ENCODE results near the gene MYT1. TPM values are rescaled to one million over a fixed set of nuclear protein-coding genes. Genes with fewer than 3 reads are reported as not detected.

The MYT1 gene
- total and polyA plus RNA-seq, 4 donors = under 0.01 to 6.5 (median 0.08) TPM

DNA sequence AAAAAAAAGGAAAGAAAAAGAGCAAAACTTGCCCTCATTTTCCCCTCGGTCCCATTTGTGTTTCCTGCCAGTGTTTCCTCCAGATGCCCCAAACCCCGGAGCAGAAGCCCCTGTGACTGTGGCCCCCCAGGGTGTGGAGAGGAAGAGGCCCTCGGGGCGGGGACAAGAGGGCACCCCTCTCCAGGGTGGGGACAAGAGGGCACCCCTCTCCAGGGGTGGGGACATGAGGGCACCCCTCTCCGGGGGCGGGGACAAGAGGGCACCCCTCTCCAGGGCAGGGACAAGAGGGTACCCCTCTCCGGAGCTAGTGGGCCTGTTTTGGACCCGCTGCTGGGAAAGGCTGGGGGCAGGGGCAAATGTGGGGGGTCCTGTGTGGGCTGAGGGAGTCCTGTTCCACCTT is 13.1 kb downstream of the MYT1 start:
- Histone ChIP-seq H3K9me3 (ENCODE audit: control insufficient read depth in 4 of 4, low read length in 3 of 4) (no peaks in the 10 kb centered on the region), H3K27ac (ENCODE audit: low read depth in 1 of 2, low read length in 2 of 2) (no peak overlapping the region), H3K4me1 (ENCODE audit: control insufficient read depth in 4 of 4, insufficient read depth in 4 of 4, low read length in 3 of 4) (no peaks in the 10 kb centered on the region), H3K36me3 (ENCODE audit: control insufficient read depth in 4 of 4, insufficient read depth in 3 of 4, low read depth in 1 of 4, low read length in 3 of 4) (no peaks in the 10 kb centered on the region), H3K9ac (ENCODE audit: low read depth in 1 of 2, low read length in 2 of 2) (no peak overlapping the region), H3K4me3 (ENCODE audit: low read depth in 1 of 3, low read length in 3 of 3) (no peak overlapping the region), H3K27me3 (ENCODE audit: control insufficient read depth in 4 of 4, insufficient read depth in 4 of 4, low read length in 3 of 4) (peaks cover 0 to 5% (median 0%) of the 10 kb centered on the region in 4 donors)
- DNase-seq (ENCODE audit: low spot score) = no peak
- WGBS = 59% methylated on average over 8 of the region's 8 CpGs
- TF ChIP-seq FOXA2 (IDR thresholded peaks at IDR 0.05) (no peak), TAF1 (conservative IDR thresholded peaks at IDR 0.05) (no peak), NR2F2 (IDR thresholded peaks at IDR 0.05) (no peak), HNF4A (conservative IDR thresholded peaks at IDR 0.05) (no peak), FOXA1 (IDR thresholded peaks at IDR 0.05) (no peak), YY1 (IDR thresholded peaks at IDR 0.05) (no peak), RAD21 (IDR thresholded peaks at IDR 0.05) (no peak), HNF4G (IDR thresholded peaks at IDR 0.05) (no peak), RXRA (IDR thresholded peaks at IDR 0.05) (no peak), JUND (IDR thresholded peaks at IDR 0.05) (no peak), EGR1 (IDR thresholded peaks at IDR 0.05; ENCODE audit: low read depth in 2 of 2) (no peak)
- TF ChIP-seq, protein P1, sequence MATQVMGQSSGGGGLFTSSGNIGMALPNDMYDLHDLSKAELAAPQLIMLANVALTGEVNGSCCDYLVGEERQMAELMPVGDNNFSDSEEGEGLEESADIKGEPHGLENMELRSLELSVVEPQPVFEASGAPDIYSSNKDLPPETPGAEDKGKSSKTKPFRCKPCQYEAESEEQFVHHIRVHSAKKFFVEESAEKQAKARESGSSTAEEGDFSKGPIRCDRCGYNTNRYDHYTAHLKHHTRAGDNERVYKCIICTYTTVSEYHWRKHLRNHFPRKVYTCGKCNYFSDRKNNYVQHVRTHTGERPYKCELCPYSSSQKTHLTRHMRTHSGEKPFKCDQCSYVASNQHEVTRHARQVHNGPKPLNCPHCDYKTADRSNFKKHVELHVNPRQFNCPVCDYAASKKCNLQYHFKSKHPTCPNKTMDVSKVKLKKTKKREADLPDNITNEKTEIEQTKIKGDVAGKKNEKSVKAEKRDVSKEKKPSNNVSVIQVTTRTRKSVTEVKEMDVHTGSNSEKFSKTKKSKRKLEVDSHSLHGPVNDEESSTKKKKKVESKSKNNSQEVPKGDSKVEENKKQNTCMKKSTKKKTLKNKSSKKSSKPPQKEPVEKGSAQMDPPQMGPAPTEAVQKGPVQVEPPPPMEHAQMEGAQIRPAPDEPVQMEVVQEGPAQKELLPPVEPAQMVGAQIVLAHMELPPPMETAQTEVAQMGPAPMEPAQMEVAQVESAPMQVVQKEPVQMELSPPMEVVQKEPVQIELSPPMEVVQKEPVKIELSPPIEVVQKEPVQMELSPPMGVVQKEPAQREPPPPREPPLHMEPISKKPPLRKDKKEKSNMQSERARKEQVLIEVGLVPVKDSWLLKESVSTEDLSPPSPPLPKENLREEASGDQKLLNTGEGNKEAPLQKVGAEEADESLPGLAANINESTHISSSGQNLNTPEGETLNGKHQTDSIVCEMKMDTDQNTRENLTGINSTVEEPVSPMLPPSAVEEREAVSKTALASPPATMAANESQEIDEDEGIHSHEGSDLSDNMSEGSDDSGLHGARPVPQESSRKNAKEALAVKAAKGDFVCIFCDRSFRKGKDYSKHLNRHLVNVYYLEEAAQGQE (IDR thresholded peaks at IDR 0.05) = no peak
- TF ChIP-seq, protein P2, sequence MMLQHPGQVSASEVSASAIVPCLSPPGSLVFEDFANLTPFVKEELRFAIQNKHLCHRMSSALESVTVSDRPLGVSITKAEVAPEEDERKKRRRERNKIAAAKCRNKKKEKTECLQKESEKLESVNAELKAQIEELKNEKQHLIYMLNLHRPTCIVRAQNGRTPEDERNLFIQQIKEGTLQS (IDR thresholded peaks at IDR 0.05) = no peak
- TF ChIP-seq, protein P3, sequence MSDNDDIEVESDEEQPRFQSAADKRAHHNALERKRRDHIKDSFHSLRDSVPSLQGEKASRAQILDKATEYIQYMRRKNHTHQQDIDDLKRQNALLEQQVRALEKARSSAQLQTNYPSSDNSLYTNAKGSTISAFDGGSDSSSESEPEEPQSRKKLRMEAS (IDR thresholded peaks at IDR 0.05) = no peak
- TF ChIP-seq, protein P4, sequence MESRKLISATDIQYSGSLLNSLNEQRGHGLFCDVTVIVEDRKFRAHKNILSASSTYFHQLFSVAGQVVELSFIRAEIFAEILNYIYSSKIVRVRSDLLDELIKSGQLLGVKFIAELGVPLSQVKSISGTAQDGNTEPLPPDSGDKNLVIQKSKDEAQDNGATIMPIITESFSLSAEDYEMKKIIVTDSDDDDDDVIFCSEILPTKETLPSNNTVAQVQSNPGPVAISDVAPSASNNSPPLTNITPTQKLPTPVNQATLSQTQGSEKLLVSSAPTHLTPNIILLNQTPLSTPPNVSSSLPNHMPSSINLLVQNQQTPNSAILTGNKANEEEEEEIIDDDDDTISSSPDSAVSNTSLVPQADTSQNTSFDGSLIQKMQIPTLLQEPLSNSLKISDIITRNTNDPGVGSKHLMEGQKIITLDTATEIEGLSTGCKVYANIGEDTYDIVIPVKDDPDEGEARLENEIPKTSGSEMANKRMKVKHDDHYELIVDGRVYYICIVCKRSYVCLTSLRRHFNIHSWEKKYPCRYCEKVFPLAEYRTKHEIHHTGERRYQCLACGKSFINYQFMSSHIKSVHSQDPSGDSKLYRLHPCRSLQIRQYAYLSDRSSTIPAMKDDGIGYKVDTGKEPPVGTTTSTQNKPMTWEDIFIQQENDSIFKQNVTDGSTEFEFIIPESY (IDR thresholded peaks at IDR 0.05) = no peak

DNA sequence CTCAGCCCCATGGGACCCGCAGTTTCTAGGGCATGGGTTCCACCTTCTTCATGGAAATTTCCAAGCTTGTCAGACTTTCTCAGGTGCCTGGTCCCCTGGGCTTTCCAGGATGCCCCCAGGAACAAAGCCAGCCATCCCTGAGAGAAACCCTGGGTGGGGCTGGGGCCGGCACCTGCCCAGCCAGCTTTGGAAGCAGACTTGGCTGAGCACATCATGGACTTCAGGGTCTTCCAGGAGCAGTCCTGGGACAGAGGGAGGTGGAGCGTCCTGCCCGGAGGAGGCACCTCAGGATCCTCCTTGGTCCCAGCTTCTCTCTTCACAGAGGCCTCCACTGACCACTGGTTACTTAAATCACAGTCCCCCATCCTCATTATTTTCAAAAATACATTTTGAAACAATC is 13.5 kb downstream of the MYT1 start:
- no peak for DNase-seq (ENCODE audit: low spot score)
- H3K27ac ChIP-seq (ENCODE audit: low read depth in 1 of 2, low read length in 2 of 2) = no peak overlapping the region
- H3K9me3 ChIP-seq (ENCODE audit: control insufficient read depth in 4 of 4, low read length in 3 of 4) = no peaks in the 10 kb centered on the region
- no peaks in the 10 kb centered on the region for H3K36me3 ChIP-seq (ENCODE audit: control insufficient read depth in 4 of 4, insufficient read depth in 3 of 4, low read depth in 1 of 4, low read length in 3 of 4)
- no peak overlapping the region for H3K4me3 ChIP-seq (ENCODE audit: low read depth in 1 of 3, low read length in 3 of 3)
- WGBS = 81% methylated on average over 4 of the region's 4 CpGs
- peaks cover 0 to 5% (median 0%) of the 10 kb centered on the region in 4 donors for H3K27me3 ChIP-seq (ENCODE audit: control insufficient read depth in 4 of 4, insufficient read depth in 4 of 4, low read length in 3 of 4)
- H3K9ac ChIP-seq (ENCODE audit: low read depth in 1 of 2, low read length in 2 of 2) = no peak overlapping the region
- no peaks in the 10 kb centered on the region for H3K4me1 ChIP-seq (ENCODE audit: control insufficient read depth in 4 of 4, insufficient read depth in 4 of 4, low read length in 3 of 4)
- TF ChIP-seq TAF1 (conservative IDR thresholded peaks at IDR 0.05) (no peak), YY1 (IDR thresholded peaks at IDR 0.05) (no peak), JUND (IDR thresholded peaks at IDR 0.05) (no peak), HNF4G (IDR thresholded peaks at IDR 0.05) (no peak), RAD21 (IDR thresholded peaks at IDR 0.05) (no peak), FOXA2 (IDR thresholded peaks at IDR 0.05) (no peak), NR2F2 (IDR thresholded peaks at IDR 0.05) (no peak), FOXA1 (IDR thresholded peaks at IDR 0.05) (no peak), EGR1 (IDR thresholded peaks at IDR 0.05; ENCODE audit: low read depth in 2 of 2) (no peak), GABPA (IDR thresholded peaks at IDR 0.05 in 1 of 2, conservative IDR thresholded peaks at IDR 0.05 in 1 of 2) (no peak)
- TF ChIP-seq, protein P5, sequence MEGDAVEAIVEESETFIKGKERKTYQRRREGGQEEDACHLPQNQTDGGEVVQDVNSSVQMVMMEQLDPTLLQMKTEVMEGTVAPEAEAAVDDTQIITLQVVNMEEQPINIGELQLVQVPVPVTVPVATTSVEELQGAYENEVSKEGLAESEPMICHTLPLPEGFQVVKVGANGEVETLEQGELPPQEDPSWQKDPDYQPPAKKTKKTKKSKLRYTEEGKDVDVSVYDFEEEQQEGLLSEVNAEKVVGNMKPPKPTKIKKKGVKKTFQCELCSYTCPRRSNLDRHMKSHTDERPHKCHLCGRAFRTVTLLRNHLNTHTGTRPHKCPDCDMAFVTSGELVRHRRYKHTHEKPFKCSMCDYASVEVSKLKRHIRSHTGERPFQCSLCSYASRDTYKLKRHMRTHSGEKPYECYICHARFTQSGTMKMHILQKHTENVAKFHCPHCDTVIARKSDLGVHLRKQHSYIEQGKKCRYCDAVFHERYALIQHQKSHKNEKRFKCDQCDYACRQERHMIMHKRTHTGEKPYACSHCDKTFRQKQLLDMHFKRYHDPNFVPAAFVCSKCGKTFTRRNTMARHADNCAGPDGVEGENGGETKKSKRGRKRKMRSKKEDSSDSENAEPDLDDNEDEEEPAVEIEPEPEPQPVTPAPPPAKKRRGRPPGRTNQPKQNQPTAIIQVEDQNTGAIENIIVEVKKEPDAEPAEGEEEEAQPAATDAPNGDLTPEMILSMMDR (IDR thresholded peaks at IDR 0.05; ENCODE audit: low read depth, low read length, missing input control) = no peak
- TF ChIP-seq, protein P4 (IDR thresholded peaks at IDR 0.05) = no peak
- TF ChIP-seq, protein P2 (IDR thresholded peaks at IDR 0.05) = no peak
- TF ChIP-seq, protein P3 (IDR thresholded peaks at IDR 0.05) = no peak
